ENCODE data around the gene GGCX.

GGCX gene

GRCh38 chr2:85598594-85599340, 37.5 kb upstream of the GGCX start:
- TF ChIP-seq CTCF (IDR thresholded peaks at IDR 0.05; ENCODE audit: insufficient read depth, low read depth, low read length, missing control alignments), result no peak
- DNase-seq (ENCODE audit: low read depth), result no peak
- H3K4me3 ChIP-seq (ENCODE audit: low read length), result no peak overlapping the region

DNA sequence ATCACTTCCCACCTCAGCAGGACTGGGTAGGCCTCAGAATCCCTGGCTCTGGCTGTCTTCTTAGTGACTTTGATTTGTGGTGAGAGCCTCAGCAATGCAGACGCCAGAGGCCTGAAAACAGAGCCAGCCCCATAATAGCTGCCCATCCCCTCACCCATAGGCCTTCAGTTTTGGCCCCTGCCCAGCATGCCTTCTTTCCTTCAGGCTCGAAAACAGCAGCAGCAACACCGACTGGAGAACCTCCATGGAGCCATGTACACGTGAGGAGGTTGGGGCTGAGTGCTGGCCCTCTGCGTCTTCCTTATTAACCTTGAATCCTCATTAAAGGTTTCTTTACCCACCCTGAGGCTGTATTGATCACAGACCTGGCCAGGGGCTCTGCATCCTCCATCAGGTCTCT, 35.9 kb upstream of the GGCX start:
- DNase-seq (ENCODE audit: low read depth), result no peak
- no peak overlapping the region for H3K4me3 ChIP-seq (ENCODE audit: low read length)
- TF ChIP-seq CTCF (IDR thresholded peaks at IDR 0.05; ENCODE audit: insufficient read depth, low read depth, low read length, missing control alignments), result no peak

- H3K4me3 ChIP-seq (ENCODE audit: low read length), result peak overlapping the region; percentile 90
- TF ChIP-seq CTCF (IDR thresholded peaks at IDR 0.05; ENCODE audit: insufficient read depth, low read depth, low read length, missing control alignments), result no peak
- no peak for DNase-seq (ENCODE audit: low read depth)
These were observed 35.3 kb upstream of the GGCX start for GRCh38 chr2:85596486-85597143.

DNA sequence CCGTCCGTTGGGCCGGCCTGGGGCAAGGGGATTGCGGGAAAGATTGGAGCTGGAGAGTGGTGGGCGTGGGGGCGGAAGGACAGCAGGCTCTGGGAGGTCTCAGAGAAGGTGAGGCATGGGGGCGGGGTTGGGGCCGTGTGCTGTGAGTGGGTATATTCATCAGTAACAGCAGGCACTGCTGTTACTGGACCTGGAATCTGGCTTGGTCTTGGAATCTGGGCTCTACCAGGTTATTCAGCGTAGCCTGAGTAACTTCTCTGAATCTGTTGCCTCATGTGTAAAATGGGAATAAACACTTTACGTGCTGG, 34.7 kb upstream of the GGCX start:
- no peak for DNase-seq (ENCODE audit: low read depth)
- H3K4me3 ChIP-seq (ENCODE audit: low read length), result peak overlapping the region; percentile 90
- no peak for TF ChIP-seq CTCF (IDR thresholded peaks at IDR 0.05; ENCODE audit: insufficient read depth, low read depth, low read length, missing control alignments)

GRCh38 chr2:85595301-85596025, 34.2 kb upstream of the GGCX start, which contains the start of gene RNF181:
TSS of gene RNF181 (plus strand) at chr2:85595745. CDS start at chr2:85595764, 19 bp downstream.
- peak; percentile 99 for DNase-seq (ENCODE audit: low read depth)
- no peak for TF ChIP-seq CTCF (IDR thresholded peaks at IDR 0.05; ENCODE audit: insufficient read depth, low read depth, low read length, missing control alignments)
- peak within 1 kb of the TSS; percentile 90 for H3K4me3 ChIP-seq (ENCODE audit: low read length)

DNA sequence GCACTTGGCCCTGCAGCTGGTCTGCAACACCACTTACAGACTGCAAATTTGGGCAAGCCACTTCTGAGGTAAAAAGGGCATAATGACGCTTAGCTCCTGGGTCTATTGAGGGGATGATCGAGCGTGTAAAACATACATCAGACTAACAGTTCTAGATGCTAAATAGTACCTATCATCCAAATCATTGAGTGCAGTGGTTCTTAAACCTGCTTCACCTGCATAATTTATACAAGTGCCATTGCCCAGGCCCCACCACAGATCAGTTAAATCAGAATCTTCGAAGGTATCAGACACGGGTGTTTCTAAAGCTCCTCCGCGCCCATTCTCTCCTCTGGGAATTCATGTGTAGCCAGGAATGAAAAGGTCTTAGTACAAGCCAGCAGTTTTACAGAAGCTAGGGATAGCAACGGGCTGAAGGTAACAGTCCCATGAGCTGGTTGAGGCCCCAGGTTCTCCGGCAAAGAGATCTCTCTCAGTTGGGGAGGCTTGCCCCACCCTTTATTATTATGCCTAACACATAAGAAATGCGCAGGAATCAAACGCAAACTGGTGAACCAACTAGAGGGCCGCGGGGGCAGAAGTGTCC, 33.5 kb upstream of the GGCX start:
- peak overlapping the region; percentile 90 for H3K4me3 ChIP-seq (ENCODE audit: low read length)
- TF ChIP-seq CTCF (IDR thresholded peaks at IDR 0.05; ENCODE audit: insufficient read depth, low read depth, low read length, missing control alignments), result no peak
- DNase-seq (ENCODE audit: low read depth), result no peak

All from epithelial cell of esophagus (primary cell).